HG02970 (cell line): ENCODE measurements around the gene FXYD3.

Experiments
- ATAC-seq: cut with Tn5 transposase; IDR thresholded peaks from one replicate; pipeline ENCODE4 v1.9.1; 2021; ENCODE audit warnings: mild to moderate bottlenecking, moderate library complexity, moderate number of reproducible peaks; ENCODE audit not compliant: unreplicated experiment, low FRiP score

The FXYD3 gene

GRCh38 chr19:35105411-35106290, 10.0 kb upstream of the FXYD3 start:
- no peak for ATAC-seq

DNA sequence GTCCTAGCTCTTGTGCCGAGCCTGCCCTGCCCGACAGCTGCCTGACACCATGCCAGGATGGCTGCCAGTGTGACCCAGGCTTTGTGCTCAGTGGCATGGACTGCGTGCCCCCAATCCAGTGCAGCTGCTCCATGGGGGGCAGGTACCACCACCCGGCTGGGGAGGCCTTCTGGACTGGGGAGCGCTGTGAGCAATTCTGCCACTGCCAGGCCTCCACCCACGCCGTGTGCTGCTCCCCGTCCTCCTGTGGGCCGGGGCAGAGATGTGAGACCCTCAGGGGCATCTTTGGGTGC, 9.4 kb upstream of the FXYD3 start:
- ATAC-seq: no peak

DNA sequence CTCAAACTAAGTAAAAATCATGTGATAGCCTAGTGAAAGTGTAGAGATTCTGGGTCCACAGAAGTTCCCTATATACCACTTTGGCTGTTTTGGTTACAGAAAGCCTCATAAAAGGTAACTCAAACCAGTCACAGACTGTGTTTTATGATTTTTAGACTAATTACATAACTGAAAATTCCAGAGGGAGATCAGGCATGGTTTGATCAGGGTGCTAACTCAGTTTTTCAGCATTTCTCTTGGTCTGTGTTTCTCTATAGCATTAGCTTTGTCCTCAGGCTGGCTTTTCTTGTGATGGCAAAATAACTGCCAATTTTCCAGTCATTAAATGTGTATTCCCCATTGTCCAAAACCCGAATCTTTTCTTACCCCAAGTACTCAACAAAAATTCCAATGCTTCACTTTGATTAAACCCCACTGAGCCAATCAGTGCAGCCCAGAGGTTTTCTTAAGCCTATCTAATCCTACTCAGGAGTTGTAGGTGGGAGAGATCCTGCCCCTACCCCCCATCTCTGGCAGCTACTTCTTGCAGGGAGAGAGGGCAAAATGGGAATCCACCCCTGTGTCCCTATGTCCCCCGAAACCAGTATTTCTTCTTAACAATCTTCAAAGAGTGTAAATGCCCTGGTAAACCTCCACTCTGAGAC, 8.6 kb upstream of the FXYD3 start:
- ATAC-seq: no peak

GRCh38 chr19:35107545-35107944, 8.1 kb upstream of the FXYD3 start:
- no peak for ATAC-seq

DNA sequence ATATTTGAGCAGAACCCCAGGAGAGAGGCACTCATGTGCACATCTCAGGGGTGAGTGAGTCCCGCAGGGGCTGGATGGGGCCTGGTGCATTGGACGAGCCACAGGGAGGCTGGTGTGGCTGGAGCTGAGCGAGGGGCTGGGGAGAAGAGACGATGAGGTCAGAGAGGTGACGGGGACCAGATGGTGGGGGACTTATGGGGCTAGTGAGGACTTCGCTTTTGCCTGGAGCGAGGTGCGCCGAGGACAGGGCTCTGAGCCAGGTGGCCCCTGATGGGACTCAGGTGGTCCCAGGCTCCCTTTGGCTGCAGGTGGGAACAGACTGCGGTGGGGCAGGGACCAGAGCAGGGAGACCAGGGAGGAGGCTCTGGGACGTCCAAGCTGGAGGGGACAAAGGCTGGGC, 6.9 kb upstream of the FXYD3 start:
- ATAC-seq: no peak

GRCh38 chr19:35109395-35110112, 6.1 kb upstream of the FXYD3 start:
- ATAC-seq: no peak

DNA sequence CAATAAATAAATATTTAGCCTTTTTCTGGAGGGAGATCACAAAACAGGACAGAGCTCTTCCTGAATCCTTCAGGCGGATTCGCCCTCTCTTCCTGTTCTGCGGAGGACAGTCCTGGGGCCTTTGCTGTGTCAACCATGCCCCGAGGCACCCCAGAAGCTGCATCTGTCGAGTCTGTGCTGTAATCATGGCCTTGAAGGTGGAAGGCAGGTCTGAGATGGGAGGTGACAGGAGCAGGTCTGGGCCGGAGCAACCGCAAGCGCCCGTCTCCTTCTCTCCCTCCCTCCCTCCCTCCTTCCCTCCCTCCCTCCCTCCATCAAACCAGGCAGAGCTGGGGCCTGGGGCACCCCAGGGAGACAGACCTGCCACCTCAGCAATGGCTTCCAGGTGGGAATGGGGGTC, 4.6 kb upstream of the FXYD3 start:
- ATAC-seq: no peak

- no peak for ATAC-seq
These were observed 2.5 kb upstream of the FXYD3 start for GRCh38 chr19:35112995-35113688.

DNA sequence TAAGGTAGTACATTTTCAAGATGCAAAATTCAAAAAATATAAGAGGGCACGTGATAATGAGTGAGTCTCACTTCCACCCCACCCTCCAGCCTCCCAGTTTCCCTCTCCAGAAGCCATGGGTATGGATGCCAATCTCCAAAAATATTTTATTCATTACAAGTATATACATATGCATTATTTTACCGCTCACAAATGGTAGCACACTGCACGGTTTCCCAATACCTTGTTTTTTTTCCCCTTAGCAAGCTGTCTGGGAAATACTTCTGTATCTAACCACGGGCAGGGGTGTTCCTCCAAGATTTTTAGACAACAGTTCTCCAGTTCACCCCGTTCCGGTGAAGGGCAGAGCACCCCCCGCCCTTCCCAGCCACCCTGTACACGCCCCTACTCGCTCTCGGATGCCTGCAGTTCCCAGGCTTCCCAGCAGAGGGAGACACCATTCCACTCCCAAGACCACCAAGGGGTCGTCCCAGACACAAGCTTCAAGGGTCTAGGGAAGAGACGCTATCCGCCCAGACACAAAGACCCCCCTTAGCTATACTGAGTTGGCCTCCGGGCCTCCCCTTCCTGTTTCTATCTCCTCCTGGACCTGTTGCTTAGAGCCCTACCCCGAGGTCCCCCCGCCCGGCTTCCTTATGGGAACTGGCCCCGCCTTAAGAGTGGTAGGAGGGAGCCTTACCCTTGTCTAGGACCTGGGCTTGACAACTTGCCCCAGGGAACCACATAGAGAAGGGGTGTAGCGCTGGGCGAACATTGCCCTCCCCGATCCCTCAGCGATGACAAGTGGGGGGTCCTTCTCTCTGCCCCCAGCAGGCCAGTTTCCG, 1.1 kb upstream of the FXYD3 start:
- ATAC-seq: no peak

GRCh38 chr19:35116072-35116801, 614 bp downstream of the FXYD3 start:
- no peak for ATAC-seq

- ATAC-seq: no peak
These were observed 1.5 kb downstream of the FXYD3 start for GRCh38 chr19:35117116-35117515.

DNA sequence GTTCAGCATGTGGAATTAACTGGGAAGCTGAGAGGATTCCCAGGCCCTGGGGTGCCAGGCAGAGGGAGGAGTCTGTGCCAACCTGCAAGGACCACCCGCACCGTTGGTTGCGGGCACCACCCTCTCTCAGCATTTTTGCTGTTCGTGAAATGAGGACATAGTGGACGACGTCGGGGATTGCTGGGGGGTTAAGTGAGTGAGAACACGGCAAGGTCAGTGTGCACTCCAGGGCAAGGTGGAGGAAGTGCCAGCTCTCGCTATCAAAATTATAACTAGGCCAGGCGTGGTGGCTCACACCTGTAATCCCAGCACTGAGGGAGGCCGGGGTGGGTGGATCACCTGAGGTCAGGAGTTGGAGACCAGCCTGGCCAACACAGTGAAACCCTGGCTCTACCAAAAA, 2.2 kb downstream of the FXYD3 start:
- no peak for ATAC-seq

- ATAC-seq: no peak
These were observed 2.8 kb downstream of the FXYD3 start for GRCh38 chr19:35118268-35119020.

GRCh38 chr19:35119091-35119490, 3.5 kb downstream of the FXYD3 start:
- no peak for ATAC-seq

- no peak for ATAC-seq
These were observed 4.0 kb downstream of the FXYD3 start for GRCh38 chr19:35119578-35120155.

DNA sequence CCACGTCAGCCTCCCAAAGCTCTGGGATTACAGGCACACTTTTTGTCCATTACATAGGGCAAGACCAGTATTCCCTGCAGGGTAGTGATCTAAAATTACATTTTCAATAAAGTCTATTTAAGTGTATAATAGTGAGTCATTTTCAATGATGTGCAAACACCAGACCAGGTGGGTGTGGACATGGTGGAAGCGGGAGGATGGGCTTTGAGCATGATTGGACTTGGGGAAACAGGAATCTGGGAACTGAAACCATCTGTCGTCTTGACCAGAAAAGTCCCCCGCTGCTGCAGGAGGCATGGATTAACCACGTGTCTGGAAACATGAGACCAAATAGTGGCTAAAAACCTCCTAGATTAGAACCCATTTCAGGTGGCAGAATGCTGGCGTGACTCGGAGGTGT, 4.9 kb downstream of the FXYD3 start:
- no peak for ATAC-seq

DNA sequence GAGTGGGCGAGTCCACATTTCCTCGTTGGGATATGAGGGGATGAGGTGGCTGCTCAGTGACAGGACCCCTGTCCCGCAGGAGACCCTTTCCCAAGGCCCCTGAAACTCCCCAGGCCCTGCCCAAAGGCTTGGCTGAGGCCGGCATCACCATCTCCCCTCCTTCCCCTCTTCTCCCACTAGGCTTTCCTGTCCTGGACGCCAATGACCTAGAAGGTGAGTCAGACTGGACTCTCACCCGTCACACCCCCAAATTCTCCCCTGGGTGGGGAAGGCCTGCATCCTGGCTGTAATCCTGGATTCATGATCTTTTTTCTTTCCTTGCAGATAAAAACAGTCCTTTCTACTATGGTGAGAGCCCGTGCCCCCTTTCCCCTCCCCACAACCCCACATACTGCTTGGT, 5.3 kb downstream of the FXYD3 start:
- no peak for ATAC-seq
